Esophagus squamous epithelium (tissue), 4 donors: Measurements from ENCODE around the gene ZNF79.

Experiments
- POLR2A ChIP-seq, 4 donors: fragments of 450-650 bp; IDR thresholded peaks; one replicate each; pipeline ENCODE4 v1.6.1; 2017; ENCODE audit warnings: antibody characterized with exemption in 4 of 4, mild to moderate bottlenecking in 4 of 4, moderate library complexity in 3 of 4
- TF ChIP-seq, protein P1 (sequence below), 6 experiments: fragments of 450-650 bp in 4 of 6; fragments of 200-600 bp in 2 of 6; sonication (generic) in 2 of 6; IDR thresholded peaks; one replicate each; pipeline ENCODE4 v1.5.1; 2016 to 2019; ENCODE audit warnings: antibody characterized with exemption in 6 of 6, mild to moderate bottlenecking in 4 of 6, moderate library complexity in 4 of 6

GRCh38 chr9:127458921-127459320, 34.7 kb downstream of the ZNF79 start:
- no peak for TF ChIP-seq POLR2A (IDR thresholded peaks at IDR 0.05)
- TF ChIP-seq, protein P1, sequence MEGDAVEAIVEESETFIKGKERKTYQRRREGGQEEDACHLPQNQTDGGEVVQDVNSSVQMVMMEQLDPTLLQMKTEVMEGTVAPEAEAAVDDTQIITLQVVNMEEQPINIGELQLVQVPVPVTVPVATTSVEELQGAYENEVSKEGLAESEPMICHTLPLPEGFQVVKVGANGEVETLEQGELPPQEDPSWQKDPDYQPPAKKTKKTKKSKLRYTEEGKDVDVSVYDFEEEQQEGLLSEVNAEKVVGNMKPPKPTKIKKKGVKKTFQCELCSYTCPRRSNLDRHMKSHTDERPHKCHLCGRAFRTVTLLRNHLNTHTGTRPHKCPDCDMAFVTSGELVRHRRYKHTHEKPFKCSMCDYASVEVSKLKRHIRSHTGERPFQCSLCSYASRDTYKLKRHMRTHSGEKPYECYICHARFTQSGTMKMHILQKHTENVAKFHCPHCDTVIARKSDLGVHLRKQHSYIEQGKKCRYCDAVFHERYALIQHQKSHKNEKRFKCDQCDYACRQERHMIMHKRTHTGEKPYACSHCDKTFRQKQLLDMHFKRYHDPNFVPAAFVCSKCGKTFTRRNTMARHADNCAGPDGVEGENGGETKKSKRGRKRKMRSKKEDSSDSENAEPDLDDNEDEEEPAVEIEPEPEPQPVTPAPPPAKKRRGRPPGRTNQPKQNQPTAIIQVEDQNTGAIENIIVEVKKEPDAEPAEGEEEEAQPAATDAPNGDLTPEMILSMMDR (IDR thresholded peaks at IDR 0.05) = no peak
